ENCODE measurements around the gene RIOK2.

The RIOK2 gene

DNA sequence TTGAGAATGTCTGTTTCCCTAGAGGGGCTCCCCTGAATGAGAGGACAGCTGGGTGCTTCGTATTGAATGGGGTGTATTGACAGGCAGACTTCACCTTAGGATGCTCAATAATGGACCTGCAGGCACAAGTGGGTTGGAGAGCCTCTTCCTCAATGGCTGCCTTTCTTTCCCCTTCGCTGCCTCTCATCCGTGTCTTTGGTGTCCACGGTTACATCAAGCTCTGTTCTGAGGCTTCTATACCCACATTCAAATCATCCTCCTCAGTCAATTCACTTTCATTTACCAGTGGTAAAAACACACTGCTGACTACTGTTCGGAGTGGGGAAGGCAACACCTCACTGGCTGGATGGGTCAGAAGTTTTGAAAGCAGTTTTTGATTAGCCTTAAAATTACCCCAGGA, 61.2 kb downstream of the RIOK2 start:
- DNase-seq, result no peak

DNA sequence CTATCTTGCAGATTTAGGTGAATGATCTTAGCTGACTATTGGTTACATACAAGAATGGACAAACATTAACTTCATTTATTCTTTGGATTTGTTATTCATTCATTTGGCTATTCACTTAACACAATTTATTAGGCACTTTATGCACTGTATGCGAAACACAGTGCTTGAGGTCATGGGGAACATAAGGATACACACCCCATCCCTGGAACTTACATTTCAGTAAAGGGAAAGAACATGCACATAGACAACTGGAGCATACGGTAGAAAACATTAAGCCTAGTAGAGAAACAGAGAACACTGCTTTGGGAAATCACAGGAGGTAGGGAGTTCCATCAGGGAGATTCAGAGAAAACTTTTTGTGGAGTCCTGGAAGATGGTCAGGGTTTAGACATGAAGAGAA, 62.9 kb downstream of the RIOK2 start:
- DNase-seq, result no peak

DNA sequence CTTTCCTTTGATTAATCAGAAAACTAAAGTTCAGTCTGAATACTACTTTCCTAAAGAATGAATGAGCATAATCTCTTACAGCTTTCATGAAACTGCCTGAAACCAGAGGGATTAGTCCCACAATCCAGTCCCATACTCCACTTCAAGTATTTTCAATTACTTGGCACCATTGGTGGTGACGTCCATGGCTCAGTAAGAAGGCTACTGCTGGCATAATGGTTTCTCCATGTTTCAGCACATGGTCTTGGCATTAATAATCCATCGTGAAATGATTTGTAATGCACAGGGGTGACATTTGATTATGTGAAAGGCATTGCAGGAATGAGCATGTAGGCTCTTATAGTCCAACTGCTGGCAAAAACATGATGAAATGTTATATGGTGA, 64.0 kb downstream of the RIOK2 start:
- no peak for DNase-seq

DNA sequence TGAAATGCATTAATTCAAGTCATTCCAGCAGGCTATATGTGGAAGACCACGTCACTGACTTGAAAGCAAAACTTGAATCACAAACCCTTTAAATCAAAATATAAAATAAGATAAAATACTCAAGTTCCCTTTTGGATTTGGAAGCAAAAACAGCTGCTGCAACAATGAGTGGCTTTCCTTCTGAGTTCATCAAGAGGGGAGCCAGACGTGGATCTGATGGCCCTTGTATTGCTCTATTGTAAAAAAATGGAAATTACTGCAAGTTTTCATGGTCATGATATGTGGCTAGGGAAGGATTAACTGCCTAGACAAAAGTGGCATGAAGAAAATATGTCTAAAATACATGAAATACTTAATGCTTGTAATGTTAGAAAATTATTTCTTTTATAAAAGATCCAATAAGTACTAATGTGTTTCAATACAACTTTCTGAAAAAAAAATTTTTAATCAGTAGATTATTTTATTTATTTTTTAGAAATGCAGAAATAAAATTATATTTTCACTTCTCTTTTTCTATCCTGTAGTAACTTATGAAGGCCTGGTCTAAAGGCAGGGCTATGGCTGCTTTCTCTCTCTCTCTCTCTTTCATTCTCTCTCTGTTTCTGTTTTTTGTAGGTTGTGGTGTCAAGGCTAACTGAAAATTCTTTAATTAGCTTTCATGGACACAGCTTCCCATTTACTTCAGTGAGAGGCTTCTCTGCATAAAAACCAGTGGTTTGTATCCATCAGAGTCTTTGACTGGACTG, 64.6 kb downstream of the RIOK2 start:
- DNase-seq, result no peak

DNA sequence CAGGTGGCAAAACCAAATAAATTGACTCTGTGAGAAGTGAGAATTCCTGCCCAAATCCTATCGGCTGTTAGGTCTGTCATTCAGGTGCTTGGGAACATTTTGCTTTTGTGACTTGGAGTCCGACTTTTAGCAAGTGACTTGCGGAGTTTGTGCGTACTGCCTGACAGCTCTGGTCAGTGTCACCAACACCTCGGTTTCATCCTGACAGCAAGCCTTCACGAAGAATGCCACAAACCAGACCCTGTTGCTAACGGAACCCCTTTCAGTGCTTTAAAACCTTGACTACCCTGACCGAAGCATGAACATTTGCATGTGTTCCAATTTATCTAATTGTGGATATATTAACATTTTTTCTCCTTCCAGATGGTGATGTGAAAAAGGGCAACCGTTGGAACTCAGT, 67.1 kb downstream of the RIOK2 start:
- no peak for DNase-seq

DNA sequence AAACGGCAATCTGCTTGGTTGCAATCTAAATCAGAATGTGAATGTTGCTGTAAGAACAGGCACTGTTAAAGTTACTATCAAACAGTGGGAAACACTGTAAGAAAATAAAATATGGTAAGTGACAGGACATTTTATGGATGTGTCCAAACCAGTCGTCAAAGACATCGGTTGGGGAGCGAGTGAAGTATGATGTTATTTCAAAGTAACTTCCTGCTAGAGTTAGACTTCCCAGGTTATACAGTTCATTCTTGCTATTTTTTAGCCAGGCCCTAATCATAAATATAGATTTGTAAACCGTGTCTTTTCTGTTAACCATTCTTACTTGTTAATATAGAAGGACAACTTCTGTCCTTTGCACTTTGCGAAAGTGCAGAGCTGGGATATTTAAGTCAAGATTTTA, 70.8 kb downstream of the RIOK2 start:
- DNase-seq, result no peak

DNA sequence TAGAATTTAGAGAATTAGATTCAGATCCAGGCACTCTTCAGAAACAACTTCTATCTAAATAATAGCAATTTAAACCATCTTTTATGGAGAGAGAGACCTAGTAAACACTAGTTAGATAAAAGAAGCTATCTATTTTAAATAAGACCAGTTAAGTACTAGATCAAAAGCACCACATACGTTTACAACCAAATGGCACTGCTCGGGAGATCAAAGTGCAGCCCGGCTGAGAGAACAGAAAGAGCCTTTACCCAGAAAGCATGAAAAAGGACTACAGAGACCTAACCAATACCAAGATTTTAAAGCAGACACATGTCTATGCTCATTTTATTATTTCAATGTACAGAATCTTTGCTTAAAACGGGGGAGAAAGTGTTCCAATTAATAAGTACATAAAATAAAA, 71.4 kb downstream of the RIOK2 start:
- DNase-seq, result no peak

DNA sequence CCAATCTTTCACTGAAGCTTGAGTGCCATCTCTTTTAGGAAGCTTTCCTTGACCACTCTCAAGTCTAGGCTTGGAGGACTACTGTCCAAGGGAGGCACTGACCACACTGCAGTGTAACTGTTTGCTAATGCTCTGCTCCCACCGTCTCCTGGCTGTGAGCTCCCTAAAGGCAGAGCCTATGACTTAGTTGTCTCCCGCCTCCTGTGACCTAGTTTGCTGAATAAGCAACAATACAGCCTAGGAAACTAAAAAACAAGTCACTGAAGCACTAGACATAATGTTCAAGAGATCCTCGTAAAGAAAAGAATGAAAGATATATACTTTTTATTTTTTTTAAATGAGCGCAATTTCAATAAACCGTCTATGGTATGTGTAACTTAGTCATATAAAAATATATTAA, 72.0 kb downstream of the RIOK2 start:
- DNase-seq, result no peak
